HG02610 (cell line): ENCODE measurements around the gene OR56B4.
"Not testable (repeated sequence)": the region's sequence is repeated elsewhere in the genome, so short reads cannot be mapped to it uniquely, and the experiment has no call there.

Experiments
- ATAC-seq: cut with Tn5 transposase; IDR thresholded peaks from one replicate; pipeline ENCODE4 v1.9.1; 2021; ENCODE audit warnings: mild to moderate bottlenecking, moderate library complexity; ENCODE audit not compliant: unreplicated experiment

Gene OR56B4

DNA sequence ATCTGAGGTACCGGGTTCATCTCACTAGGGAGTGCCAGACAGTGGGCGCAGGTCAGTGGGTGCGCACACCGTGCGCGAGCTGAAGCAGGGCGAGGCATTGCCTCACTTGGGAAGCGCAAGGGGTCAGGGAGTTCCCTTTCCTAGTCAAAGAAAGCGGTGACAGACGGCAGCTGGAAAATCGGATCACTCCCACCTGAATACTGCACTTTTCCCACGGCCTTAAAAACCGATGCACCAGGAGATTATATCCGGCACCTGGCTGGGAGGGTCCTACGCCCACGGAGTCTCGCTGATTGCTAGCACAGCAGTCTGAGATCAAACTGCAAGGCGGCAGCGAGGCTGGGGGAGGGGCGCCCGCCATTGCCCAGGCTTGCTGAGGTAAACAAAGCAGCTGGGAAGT, 36.3 kb downstream of the OR56B4 start:
- ATAC-seq = not testable (repeated sequence)

GRCh38 chr11:6151117-6151516, 43.6 kb downstream of the OR56B4 start:
- ATAC-seq = no peak

DNA sequence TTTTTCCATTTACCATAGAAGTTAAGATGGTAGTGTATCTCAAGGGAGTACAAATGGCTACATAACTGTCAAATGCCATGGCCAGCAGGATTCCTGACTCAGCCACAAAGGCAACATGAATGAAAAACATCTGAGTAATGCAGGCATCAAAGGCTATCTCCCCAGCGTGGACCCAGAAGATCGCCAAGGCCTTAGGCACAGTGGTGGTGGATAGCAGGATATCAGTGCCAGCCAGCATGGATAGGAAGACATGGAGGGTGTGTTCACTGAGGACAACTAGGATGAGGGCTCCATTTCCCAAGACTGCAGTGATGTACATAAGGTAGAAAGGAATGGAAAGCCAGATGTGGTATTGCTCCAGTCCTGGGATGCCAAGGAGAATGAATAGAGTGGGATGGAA, 44.6 kb downstream of the OR56B4 start:
- no peak for ATAC-seq

GRCh38 chr11:6156628-6157359, 49.3 kb downstream of the OR56B4 start:
- no peak for ATAC-seq
